Measurements from ENCODE around the gene CCDC88B. TPM values are rescaled to one million over a fixed set of nuclear protein-coding genes. Genes with fewer than 3 reads are reported as not detected.
A peak's percentile ranks its signal among the peaks of the same experiment; 100 is the strongest.

CCDC88B gene
- total RNA-seq, 4 donors from 2014 or later = 7.6 to 9.4 (median 8.5) TPM

DNA sequence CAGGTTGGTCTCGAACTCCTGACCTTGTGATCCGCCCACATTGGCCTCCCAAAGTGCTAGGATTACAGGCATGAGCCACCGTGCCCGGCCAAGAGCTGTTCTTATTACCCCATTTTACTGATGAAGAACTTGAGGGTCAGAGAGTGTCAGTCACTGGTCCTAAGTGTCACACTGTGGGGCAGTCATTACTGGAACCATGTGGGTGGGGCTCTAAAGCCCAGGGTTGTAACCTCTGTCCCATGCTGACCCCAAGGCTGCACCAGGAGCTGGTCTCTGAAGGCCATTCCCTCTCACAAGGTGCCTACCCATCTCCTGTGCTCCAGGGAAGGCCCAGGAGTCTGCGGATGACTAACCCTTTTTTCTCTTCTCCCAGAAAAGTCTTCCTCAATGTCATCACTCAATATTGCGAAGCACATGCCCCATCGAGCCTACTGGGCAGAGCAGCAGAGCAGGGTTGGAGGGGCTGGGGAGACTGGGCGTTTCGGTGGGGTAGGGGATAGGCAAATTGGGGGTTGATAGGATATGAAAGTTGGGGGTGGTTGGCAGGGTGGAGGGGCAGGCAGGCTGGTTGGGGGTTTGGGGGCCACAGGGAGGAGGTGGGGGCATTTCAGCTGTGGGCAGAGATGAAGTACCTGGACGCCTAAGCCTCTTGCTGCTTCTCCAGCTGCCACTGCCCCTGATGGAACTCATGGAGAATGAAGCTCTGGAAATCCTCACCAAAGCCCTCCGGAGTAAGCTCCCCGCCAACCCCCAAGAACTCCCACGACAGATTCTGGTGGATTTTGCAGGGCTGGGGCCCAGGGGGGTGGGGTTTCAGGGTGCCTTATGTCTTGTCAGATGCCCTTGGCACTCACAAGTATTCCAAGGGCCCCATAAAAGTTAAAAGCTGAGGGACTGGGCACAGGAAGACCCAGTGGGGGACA, 36.6 kb upstream of the CCDC88B start:
- ATAC-seq = no peak
- TF ChIP-seq POLR2AphosphoS5 (IDR thresholded peaks at IDR 0.05) (no peak), EP300 (IDR thresholded peaks at IDR 0.05) (no peak), POLR2A (IDR thresholded peaks at IDR 0.05) (no peak)
- TF ChIP-seq, protein P1, sequence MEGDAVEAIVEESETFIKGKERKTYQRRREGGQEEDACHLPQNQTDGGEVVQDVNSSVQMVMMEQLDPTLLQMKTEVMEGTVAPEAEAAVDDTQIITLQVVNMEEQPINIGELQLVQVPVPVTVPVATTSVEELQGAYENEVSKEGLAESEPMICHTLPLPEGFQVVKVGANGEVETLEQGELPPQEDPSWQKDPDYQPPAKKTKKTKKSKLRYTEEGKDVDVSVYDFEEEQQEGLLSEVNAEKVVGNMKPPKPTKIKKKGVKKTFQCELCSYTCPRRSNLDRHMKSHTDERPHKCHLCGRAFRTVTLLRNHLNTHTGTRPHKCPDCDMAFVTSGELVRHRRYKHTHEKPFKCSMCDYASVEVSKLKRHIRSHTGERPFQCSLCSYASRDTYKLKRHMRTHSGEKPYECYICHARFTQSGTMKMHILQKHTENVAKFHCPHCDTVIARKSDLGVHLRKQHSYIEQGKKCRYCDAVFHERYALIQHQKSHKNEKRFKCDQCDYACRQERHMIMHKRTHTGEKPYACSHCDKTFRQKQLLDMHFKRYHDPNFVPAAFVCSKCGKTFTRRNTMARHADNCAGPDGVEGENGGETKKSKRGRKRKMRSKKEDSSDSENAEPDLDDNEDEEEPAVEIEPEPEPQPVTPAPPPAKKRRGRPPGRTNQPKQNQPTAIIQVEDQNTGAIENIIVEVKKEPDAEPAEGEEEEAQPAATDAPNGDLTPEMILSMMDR (IDR thresholded peaks at IDR 0.05) = no peak
- WGBS, 2 donors (ENCODE audit: low coverage in 1 of 2) = 60 to 71% methylated on average over 5 of the region's 13 CpGs
- peak overlapping the region; percentile 88 to 96 (median 94) for H3K27ac ChIP-seq
- peaks cover 0 to 74% (median 28%) of the 10 kb centered on the region in 3 donors for H3K4me1 ChIP-seq
- no peaks in the 10 kb centered on the region for H3K9me3 ChIP-seq
- peaks cover 49% of the 10 kb centered on the region for H3K27me3 ChIP-seq
- H3K36me3 ChIP-seq = peaks cover 0 to 7% of the 10 kb centered on the region in 2 donors
- H3K4me3 ChIP-seq = peak overlapping the region in 1 of 2 donors; percentile 85

GRCh38 chr11:64304032-64304315, 36.0 kb upstream of the CCDC88B start:
- TF ChIP-seq, protein P1 (IDR thresholded peaks at IDR 0.05) = no peak
- no peak for TF ChIP-seq POLR2AphosphoS5 (IDR thresholded peaks at IDR 0.05)
- Histone ChIP-seq H3K4me1 (peaks cover 0 to 72% (median 28%) of the 10 kb centered on the region in 3 donors), H3K27me3 (peaks cover 43% of the 10 kb centered on the region), H3K9me3 (no peaks in the 10 kb centered on the region), H3K27ac (peak overlapping the region; percentile 88 to 96 (median 94)), H3K4me3 (peak overlapping the region; percentile 51 to 85), H3K36me3 (peaks cover 0 to 7% of the 10 kb centered on the region in 2 donors)
- 0 to 46% methylated on average over 1 to 2 of the region's 5 CpGs for WGBS, 2 donors (ENCODE audit: low coverage in 1 of 2)
- no peak for ATAC-seq

GRCh38 chr11:64304316-64305072, 35.5 kb upstream of the CCDC88B start:
- peak; percentile 52 for ATAC-seq
- 0 to 1% methylated on average over 3 to 19 of the region's 46 CpGs for WGBS, 2 donors (ENCODE audit: low coverage in 1 of 2)
- H3K4me1 ChIP-seq = peaks cover 0 to 67% (median 27%) of the 10 kb centered on the region in 3 donors

GRCh38 chr11:64305075-64305690, 34.8 kb upstream of the CCDC88B start, which contains the start of gene ESRRA:
TSS of gene ESRRA (plus strand) at chr11:64305524. CDS start at chr11:64307180, 1,656 bp downstream.
- Histone ChIP-seq H3K4me1 (peaks cover 0 to 60% (median 21%) of the 10 kb centered on the region in 3 donors), H3K4me3 (peak within 1 kb of the TSS; percentile 68 to 85), H3K27ac (peak within 1 kb of the TSS; percentile 88 to 96 (median 94)), H3K36me3 (peaks cover 0 to 7% of the 10 kb centered on the region in 2 donors), H3K27me3 (peaks cover 31% of the 10 kb centered on the region), H3K9me3 (no peaks in the 10 kb centered on the region)
- 0% methylated on average over 4 of the region's 81 CpGs; no CpG with 5 or more reads in 1 of the 2 donors for WGBS, 2 donors (ENCODE audit: low coverage in 1 of 2)
- TF ChIP-seq, protein P1 (IDR thresholded peaks at IDR 0.05) = no peak
- TF ChIP-seq EP300 (IDR thresholded peaks at IDR 0.05) (no peak), POLR2A (IDR thresholded peaks at IDR 0.05) (peak; percentile 46 to 67), POLR2AphosphoS5 (IDR thresholded peaks at IDR 0.05) (peak; percentile 63)
- ATAC-seq = peak; percentile 88

More at GRCh38 chr11:64304316-64305072, 35.5 kb upstream of the CCDC88B start:
- H3K36me3 ChIP-seq = peaks cover 0 to 7% of the 10 kb centered on the region in 2 donors
- TF ChIP-seq POLR2A (IDR thresholded peaks at IDR 0.05) = peak in 1 of 2 donors; percentile 24
- TF ChIP-seq, protein P1 (IDR thresholded peaks at IDR 0.05) = peak in 3 of 4 experiments; percentile 89 to 90 (median 89)
- TF ChIP-seq EP300 (IDR thresholded peaks at IDR 0.05) = no peak
- no peak for TF ChIP-seq POLR2AphosphoS5 (IDR thresholded peaks at IDR 0.05)
- H3K27ac ChIP-seq = peak overlapping the region; percentile 88 to 96 (median 94)
- H3K4me3 ChIP-seq = peak overlapping the region; percentile 51 to 85
- H3K9me3 ChIP-seq = no peaks in the 10 kb centered on the region
- peaks cover 38% of the 10 kb centered on the region for H3K27me3 ChIP-seq

Measured in gastroesophageal sphincter (tissue), 4 donors.